ENCODE data around the gene PDZD8.
"Not testable (repeated sequence)": the region's sequence is repeated elsewhere in the genome, so short reads cannot be mapped to it uniquely, and the experiment has no call there.

The PDZD8 gene

DNA sequence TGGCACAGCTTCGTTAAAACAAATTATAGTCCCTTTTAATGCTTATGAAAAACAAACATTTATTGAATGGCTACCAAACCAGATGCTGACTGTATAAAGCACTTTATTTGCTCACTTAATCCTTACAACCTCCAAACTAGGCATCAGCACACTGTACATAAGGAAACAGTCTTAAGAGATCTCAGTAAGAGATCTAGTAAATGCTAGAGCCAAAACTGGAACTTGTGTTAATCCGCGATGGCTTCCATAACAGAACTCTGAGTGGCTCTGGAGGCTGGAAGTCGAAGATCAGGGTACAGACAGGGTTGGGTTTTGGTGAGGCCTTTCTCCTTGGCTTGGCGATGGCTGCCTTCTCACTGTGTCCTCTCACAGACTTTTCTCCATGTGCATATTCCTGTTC, 27.0 kb downstream of the PDZD8 start:
- no peak for DNase-seq (ENCODE audit: low read depth)

DNA sequence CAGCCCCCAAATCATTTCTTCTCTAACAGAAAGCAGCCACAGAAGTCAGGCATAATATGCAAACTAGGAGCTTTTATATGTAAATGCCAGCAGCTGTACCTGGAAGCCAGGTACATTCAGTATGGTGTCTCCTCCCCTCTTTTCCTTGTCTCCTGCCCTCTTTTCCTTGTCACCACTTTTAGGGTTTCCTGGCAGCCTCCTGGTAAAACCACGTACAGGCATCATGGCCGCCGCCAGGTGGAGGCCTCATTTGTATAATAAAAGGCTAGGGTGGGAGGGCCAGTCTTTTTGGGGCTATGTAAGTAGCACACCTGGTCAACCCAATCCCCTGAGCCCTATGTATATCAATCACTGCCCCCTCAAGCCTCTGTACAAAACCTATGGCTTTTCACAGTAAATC, 28.7 kb downstream of the PDZD8 start:
- no peak for DNase-seq (ENCODE audit: low read depth)

DNA sequence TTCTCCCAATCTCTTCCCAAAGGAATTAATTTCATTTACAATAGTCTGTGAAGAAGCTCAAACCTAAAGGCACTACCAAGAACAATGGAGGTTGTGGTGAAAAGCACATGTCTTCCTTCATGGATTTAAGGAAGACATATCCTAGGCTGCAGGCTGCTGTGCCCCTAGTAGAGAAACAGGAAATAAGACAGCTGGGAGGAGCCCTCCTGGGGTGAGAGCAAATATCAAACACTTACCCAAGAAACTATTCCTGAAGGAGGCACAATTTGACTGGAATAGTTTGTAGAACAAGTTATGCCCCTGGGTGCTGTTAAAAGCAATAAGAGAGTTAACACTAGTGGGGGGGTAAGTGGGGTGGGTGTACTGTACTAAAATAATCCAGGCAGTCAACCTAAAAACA, 30.1 kb downstream of the PDZD8 start:
- DNase-seq (ENCODE audit: low read depth): no peak

DNA sequence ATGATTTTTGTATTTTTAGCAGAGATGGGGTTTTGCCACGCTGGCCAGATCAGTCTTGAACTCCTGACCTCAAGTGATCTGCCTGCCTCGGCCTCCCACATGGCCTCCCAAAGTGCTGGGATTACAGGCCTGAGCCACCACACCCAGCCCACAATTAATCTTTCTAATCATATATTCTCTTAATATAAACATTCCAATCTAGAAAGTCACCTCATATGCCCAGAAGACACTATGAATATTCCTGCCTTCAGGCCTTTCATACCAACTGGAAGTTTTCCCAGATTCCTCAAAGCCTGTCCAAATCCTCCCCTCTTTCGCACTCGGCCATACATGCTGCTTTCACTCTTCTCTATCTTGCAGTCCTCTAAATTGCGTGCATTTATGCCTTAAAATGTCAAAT, 32.6 kb downstream of the PDZD8 start:
- no peak for DNase-seq (ENCODE audit: low read depth)

DNA sequence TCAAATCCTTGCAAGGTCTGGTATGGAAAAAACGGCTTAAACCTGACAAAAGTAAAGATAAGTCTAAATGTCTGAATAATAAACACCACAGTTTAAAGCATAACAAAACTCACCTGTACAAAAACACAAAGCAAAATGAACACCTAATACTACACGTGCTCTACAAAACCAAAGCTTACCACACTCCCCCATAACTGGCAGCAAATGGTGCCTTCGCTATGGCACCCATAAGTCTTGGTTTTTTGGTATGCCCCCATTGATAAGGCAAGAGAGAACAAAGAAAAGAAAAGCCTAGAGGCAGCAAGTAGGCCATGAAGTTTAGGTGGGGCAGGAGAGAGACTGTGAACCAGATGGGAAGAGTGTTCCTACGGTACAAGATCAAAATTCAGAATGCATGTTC, 34.2 kb downstream of the PDZD8 start:
- no peak for DNase-seq (ENCODE audit: low read depth)

DNA sequence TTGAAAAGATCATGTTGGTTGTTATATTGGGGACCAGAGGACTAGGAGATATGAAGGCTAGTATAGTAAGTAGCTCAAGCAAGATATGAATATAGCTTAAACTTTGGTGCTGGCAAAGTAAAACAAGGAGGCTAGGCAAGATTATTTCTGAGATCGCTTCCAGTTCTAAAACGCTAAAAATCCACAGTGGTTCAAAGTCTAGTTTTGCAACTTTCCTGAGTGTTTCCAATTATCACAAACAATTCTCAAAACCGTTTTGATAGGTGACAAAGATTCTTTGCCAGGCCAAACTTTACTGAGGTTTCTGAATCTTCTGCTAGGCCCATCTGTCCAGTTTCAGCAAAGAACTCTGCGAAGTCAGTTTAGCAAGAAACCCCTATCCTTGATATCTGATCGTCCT, 35.3 kb downstream of the PDZD8 start:
- no peak for DNase-seq (ENCODE audit: low read depth)

DNA sequence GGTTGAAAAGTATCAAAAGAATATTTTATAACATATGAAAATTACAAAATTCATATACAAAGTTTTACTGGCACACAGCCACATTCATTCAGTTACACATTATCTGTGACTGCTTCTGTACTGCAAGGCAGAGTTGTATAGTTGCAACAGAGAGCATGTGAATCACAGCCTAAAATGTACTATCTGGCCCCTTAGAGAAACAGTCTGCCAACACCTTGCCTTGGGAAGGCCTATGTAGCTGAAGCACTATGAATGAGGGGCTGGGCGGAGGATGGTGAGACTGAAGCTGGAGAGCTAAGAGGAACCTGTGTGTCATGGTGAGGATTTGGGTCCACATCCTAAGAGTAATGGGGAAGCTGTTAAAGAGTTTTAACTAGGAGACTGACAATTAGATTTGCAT, 35.7 kb downstream of the PDZD8 start:
- DNase-seq (ENCODE audit: low read depth): no peak

DNA sequence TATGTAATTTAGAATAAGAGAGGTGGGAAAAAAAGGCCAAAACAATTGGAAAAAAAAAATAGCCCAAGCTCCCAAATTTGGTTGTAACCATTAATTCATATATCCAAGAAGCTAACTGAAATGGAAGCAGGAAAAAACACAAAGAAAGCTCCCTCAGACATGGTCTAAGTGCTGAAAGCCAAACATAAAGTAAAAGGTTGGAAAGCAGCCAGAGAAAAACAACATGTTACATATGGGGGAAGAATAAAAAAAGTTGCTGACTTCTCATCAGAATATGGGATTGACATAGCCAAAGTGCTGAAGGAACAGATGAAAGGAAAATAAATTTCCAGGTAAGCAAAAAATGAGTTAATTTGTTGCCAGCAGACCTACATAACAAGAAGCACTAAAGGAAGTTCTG, 40.3 kb downstream of the PDZD8 start:
- no peak for DNase-seq (ENCODE audit: low read depth)

DNA sequence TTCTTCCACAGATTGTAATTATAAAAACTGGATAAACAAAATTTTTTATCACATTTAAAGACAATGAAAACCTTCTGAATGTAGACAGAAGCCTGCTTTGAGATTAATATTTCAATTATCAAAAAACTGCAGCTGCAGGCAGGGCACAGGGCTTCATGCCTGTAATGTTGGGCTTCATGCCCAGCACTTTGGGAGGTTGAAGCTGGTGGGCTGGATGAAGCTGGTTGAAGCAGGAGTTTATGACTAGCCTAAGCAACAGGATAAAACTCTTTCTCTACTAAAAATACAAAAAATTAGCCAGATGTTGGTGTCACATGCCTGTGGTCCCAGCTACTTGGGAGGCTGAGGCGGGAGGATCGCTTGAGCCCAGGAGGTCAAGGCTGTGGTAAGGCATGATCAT, 41.2 kb downstream of the PDZD8 start:
- no peak for DNase-seq (ENCODE audit: low read depth)

DNA sequence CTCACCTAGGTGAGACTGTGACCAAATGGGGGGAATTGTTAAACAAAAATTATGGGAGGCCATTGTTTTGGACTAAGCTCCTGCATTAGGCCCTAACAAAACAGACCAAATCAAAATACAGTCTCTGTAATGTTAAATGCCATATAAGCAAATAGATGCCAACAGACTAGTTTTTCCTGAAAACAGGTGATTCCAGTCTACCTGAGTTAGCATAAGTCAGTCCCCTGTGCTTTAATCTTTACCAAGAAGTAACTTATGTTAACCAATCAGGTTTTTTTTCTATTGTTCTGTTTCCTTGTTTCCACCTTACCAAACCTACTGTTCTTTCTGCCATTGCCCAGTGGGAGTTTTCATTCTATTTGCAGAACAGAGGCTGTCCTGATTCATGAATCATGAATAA, 48.0 kb downstream of the PDZD8 start:
- DNase-seq (ENCODE audit: low read depth): no peak

DNA sequence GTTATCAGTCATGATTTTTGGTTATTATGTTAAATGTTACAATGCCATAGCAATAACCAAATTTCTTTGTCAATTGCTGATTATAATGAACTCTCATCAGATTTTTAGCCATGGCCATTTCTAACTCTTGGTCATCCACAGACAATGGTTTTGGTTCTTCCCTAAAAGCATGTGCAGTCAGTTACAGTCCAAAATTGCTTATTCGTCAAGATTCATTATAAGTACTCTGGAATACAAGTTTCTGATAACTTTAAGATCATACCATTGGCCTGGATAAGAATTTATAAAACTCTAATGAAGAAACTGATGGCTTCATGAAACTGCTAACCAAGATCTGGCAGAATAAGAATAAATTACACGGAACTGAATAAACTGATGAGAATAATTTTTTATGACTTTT, 50.9 kb downstream of the PDZD8 start:
- DNase-seq (ENCODE audit: low read depth): no peak

DNA sequence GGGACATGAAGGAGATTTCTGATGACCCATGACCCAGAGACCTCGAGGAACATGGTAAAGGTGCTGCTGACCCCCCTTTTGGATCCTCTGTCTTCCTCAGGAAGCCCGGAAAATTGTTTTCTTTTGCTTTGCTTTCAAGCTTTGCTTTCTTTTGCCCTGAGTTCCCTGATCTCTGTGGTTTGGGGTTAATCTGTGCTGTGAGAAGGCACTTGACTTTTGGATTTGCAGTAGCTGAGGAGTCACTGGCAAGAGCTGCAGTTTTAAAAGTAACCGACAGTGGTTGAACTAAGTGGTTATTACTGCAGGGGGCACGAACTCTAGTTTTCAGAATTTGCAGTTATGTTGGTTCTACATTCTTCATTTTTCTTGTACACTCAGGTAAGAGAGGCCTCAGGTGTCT, 53.0 kb downstream of the PDZD8 start:
- DNase-seq (ENCODE audit: low read depth): no peak

DNA sequence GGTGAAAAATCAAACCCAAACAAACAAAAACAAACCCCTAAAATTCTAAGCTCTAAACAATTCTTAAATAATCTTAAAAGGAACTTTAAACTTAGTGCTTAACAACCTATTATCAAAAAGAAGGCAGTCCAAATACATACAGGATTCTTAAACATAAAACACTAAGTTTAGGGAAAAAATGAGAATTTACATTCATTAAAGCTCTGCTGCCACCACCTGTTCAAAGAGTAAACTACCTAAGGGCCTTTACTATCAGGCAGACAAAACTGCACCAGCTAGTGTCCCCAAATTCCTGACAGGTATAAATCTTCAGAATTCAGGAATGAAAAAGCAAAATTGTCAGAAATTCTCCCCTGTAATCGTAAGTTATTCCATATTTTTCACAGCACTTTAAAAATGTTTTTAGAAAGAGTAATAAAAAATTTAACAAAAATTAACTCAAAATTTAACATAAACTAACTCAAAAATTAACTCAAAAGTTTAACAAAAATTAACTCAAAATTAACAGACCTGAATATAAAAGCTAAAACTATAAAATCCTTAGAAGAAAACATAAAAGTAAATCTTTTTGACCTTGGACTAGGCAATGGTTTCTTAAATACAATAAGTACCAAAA, 55.1 kb downstream of the PDZD8 start:
- no peak for DNase-seq (ENCODE audit: low read depth)

DNA sequence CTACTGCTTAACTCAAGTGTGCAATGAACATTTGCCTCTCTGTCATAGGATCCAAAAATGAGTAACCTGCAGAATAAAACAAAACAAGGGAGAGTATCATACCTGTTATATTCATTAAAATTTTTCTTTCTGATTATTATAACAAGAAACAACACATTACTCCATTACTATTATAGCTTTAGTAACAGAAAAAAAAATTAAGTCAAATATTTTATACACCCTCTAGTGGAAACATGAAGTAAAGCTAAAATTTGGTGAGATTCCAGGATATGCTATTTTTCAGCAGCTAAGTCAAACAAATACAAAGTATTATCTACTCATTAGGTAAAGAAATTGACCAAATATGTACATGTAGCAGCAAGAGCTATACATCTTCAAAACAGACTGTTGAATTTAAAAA, 56.3 kb downstream of the PDZD8 start:
- no peak for DNase-seq (ENCODE audit: low read depth)

DNA sequence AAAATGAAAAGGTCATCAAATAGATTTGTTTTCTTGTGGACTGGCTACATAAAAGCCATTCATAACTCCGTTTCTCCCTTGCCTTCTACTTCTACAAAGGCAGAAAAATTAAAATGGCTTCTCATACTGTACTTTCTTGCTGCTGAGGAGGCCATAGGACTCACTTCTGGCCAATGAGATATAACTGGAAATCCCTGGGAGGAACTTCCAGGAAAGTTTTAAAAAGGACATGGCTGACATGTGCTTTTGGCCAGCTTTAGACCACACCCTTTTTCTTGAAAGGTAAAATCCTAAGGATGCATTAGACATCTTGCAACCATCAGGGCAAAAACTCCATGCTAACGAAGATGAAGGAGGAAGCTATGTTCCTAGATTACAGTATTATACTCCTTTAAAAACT, 58.5 kb downstream of the PDZD8 start:
- DNase-seq (ENCODE audit: low read depth): no peak

DNA sequence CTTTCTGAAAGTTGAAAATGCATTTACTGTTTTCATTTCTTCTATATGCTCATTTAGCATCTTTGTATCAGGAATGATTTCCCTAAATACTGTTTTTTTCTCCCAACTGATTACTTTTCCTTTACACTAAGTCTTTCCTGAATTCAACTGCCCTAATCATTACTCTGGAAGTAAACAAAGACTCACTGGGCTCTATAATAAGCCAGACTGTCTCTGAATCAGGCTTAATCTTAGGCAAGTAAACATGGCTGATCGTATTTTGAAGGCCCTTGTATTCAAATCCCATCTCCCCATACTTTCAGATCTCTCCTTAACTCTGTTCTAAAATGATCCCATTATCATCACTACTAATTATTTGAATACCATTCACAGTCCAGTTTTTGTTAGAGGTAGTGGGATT, 61.6 kb downstream of the PDZD8 start:
- DNase-seq (ENCODE audit: low read depth): no peak

DNA sequence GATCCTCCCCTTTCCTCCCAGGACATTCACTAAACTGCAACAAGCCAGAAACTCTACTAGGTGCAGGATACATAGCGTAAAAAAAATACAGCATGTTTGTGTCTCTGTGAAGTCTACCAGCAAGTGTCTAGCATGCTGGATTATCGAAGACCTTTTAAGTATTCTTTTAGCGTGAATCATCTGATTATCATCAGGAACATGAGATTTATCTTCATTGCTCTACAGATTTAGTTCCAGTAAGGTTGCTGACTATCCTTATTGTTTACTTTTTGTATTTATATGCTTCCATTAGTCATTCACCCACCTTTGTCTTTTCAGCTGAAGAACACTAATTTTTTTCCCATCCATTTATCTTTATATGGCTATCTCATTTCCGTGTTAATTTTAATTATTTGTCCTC, 62.8 kb downstream of the PDZD8 start:
- no peak for DNase-seq (ENCODE audit: low read depth)

DNA sequence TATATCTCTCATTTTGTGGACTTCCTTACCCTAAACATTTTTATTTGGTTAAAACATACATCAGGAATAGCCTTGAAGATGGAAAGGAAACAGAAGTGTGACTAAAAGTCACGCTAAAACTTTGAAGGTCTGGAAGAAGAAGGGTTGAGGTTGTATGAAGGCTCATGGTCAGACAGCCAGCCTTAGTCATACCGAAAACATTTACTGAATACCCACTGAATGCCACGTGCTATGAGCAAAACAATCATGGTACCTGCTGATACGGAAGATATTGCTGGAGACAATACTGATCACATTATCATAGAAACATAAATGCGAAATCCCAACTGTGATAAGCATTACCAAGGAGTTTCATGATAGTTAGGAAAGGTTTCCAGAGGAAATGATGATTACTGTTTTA, 64.0 kb downstream of the PDZD8 start:
- DNase-seq (ENCODE audit: low read depth): no peak

DNA sequence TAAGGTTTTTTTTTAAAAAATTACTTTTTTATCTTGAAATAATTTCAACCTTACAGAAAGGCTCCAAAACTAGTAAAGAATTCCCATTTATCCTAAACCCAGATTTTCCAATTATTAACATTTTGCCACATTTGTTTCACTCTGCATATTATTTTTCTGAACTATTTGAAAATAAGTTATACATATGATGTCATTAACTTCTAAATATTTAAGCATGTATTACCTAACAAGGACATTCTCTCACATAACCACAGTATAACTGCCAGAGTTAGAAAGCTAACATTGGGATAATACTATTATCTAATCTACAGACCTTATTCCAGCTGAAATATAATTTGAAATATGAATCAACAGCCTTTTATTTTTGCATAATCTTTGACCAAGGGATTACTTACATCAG, 68.6 kb downstream of the PDZD8 start:
- no peak for DNase-seq (ENCODE audit: low read depth)

DNA sequence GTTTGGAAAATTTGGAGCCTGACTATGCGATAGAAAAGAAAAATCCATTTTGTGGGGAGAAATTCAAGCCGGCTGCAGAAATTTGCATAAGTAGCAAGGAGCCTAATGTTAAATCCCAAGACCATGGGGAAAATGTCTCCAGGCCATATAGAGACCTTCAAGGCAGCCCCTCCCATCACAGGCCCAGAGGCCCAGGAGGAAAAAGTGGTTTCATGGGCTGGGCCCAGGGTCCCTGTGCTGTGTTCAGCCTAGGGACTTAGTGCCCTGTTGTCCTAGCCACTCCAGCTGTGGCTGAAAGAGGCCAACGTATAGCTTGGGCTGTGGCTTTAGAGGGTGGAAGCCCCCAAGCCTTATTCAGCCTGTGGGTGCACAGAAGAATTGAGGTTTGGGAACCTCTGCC, 71.8 kb downstream of the PDZD8 start:
- not testable (repeated sequence) for DNase-seq (ENCODE audit: low read depth)

DNA sequence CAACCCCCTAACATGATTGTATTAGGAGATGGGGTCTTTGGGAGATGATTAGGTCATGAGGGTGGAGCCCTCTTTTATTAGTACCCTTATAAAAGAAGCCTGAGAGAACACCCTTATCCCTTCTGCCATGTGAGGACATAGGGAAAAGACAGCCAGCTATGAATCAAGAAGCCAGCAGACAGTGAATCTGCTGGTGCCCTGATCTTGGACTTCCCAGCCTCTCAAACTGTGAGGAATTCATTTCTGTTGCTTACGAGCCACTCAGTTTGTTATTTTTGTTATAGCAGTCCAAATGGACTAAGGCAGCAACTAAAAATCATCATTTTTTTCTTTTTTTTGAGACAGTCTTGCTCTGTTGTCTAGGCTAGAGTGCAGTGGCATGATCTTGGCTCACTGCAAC, 74.6 kb downstream of the PDZD8 start:
- no peak for DNase-seq (ENCODE audit: low read depth)

DNA sequence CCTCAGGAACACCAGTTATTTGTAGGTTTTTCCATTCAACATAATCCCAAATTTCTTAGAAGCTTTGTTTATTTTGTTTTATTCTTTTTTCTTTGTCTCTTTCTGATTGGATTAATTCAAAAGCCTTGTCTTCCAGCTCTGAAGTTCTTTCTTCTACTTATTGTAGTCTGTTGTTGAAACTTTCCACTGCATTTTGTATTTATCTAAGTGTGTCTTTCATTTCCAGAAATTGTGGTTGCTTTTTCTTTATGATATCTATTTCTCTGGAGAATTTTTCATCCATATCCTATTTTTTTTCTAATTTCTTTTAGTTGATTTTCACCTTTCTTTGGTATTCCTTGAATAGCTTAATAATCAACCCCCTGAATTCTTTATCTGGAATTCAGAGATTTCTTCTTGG, 75.8 kb downstream of the PDZD8 start:
- DNase-seq (ENCODE audit: low read depth): no peak

DNA sequence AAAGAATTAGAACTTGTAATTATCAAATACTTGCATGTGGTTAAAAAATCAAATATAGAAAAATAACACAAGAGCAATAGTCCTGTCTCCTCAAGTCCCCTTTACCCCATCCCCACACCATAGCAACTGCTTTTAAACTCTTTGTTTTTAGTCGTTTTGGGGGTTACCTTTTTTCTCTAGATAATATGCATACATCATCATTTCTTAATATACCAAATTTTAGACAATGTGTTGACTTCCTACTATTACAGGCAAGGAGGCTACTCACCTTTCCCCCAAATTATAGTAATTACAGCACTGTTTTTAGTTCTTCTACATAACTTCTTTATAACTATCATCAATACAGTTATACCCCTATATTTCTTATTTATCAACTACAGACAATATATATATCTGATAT, 77.0 kb downstream of the PDZD8 start:
- no peak for DNase-seq (ENCODE audit: low read depth)

DNA sequence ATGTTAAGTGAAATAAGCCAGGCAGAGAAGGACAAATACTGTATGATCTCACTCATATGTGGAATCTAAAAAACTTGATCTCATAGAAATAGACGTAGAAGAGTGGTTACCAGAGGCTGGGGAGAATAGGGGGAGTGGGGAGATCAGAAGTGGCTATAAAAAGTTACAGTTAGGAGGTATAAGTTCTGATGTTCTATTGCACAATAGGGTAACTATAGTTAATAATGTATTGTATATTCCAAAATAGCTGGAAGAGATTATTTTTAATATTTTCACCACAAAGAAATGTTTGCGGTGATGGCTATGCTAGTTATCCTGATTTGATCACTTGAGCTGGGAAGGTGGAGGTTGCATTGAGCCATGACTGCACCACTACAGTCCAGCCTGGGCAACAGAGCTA, 80.5 kb downstream of the PDZD8 start:
- DNase-seq (ENCODE audit: low read depth): no peak

DNA sequence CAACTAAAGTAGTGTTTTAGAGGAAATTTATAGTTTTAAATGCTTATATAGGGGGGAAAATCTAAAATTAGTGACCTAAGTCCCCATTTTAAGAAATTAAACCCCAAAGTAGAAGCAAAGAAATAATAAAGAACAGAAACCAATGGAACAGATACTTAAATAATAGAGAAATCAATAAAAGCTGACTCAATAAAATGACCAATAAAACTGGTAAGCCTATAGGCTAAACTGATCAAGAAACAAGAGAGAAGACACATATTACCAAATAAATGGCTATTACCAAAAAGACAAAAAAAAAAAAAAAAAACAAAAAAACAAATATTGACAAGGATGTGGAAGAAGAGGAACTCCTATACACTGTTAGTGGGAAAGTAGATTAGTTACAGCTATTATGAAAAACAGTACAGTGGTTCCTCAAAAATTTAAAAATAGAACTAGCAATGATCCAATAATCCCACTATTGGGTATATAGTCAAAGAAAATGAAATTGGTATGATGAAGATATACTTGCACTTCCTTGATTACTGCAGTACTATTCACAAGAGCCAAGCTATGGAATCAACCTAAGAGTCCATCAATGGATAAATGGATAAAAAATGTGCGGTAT, 81.1 kb downstream of the PDZD8 start:
- no peak for DNase-seq (ENCODE audit: low read depth)
